GM21447 (cell line): Measurements from ENCODE around the gene ZNF398.

Experiments used
- ATAC-seq: cut with Tn5 transposase; IDR thresholded peaks from one replicate; pipeline ENCODE4 v1.9.1; 2021; ENCODE audit not compliant: unreplicated experiment

Gene ZNF398

DNA sequence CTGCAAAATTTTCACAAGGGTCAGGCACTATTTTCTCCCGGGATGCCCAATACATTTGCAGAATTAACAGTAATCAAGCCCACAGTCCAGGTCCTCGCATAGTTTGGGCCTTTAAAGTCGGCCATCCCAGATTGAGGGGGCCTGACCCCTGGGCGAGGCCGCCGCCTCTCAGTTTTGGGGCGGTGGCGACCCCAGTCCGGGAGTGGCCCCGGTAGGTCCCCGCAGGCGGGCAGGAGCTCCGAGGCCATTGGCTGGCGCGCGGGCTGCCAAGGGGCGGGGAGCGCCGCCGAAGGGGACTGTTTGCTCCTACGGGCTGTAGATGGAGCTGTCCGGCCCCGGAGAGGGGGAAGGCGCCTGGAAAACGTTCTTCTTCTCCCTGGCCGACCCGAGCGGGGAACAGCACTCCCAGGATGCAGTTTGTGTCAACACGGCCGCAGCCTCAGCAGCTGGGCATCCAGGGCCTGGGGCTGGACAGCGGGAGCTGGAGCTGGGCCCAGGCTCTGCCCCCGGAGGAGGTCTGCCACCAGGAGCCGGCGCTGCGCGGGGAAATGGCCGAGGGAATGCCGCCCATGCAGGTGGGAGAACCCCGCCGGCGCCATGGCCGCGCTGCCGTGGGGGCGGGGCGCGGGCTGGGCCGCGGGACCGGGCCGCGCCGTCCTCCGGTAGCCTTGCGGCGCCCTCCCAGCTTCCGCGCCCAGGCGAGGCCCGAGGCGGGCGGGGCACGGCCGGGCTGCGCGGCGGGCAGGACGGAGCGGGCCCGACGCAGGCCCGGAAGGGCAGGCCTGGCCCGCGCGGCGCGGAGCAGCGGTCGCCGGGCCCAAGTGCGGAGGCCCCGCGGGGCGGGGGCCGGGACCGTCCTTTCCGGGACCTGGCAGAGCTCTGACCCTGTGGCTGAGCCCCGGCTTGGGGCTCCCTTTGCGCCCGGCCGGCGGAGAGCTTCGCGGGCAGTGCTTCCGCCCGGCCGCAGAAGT lies 48.2 kb downstream of the ZNF398 start, which contains the start of gene ZNF282:
Gene ZNF282, plus strand, starts transcription at position 367 of the 971 bp plus-strand sequence. Its CDS starts 44 bp downstream, at position 411.
- ATAC-seq: peak; percentile 93

DNA sequence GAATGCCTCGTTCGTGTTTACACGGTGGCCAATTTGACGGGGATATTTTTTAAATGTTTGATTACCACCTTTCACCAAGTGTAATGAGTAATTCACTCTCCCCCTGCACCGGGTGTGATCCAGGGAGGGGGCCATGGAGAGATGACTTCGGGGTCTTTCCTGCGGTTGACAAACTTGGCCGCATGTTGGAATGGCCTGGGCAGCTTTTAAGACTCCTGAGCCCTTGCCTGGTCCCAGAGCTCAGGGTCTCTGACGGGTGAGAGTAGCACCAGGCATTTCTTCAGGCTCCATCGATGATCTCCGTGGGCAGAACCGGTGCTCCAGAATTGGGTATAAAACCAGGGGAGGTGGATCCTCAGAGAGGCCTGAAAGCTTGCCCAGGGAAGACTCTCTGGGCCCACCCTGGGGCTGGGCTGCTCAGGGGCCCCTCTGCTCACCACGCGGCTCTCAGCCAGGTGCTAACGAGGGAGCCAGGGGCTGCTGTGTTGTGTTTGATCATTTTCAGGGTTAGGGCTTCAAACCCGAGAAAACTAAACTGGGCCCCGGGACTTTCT lies 49.0 kb downstream of the ZNF398 start:
- peak; percentile 11 for ATAC-seq

- ATAC-seq: peak; percentile 10
Measured at GRCh38 chr7:149196705-149197171, 49.5 kb downstream of the ZNF398 start.

- no peak for ATAC-seq
Measured at GRCh38 chr7:149197675-149198074, 50.4 kb downstream of the ZNF398 start.

DNA sequence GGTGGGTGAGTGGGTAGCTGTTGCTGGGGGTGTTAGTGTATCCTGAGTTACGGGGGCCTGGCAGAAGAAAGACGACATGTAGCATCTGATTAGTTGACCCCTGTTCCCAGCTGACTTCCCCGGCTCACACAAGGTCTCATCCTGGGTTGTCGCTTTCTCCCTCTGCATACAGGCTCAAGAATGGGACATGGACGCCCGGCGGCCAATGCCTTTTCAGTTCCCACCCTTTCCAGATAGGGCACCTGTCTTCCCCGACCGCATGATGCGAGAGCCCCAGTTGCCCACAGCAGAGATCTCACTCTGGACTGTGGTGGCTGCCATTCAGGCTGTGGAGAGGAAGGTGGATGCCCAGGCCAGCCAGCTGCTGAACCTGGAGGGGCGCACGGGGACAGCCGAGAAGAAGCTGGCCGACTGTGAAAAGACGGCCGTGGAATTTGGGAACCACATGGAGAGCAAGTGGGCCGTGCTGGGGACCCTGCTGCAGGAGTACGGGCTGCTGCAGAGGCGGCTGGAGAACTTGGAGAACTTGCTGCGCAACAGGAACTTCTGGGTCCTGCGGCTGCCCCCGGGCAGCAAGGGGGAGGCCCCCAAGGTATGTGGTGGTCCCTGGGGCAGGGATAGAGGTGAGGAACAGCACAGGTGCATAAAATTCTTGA lies 51.0 kb downstream of the ZNF398 start:
- no peak for ATAC-seq

DNA sequence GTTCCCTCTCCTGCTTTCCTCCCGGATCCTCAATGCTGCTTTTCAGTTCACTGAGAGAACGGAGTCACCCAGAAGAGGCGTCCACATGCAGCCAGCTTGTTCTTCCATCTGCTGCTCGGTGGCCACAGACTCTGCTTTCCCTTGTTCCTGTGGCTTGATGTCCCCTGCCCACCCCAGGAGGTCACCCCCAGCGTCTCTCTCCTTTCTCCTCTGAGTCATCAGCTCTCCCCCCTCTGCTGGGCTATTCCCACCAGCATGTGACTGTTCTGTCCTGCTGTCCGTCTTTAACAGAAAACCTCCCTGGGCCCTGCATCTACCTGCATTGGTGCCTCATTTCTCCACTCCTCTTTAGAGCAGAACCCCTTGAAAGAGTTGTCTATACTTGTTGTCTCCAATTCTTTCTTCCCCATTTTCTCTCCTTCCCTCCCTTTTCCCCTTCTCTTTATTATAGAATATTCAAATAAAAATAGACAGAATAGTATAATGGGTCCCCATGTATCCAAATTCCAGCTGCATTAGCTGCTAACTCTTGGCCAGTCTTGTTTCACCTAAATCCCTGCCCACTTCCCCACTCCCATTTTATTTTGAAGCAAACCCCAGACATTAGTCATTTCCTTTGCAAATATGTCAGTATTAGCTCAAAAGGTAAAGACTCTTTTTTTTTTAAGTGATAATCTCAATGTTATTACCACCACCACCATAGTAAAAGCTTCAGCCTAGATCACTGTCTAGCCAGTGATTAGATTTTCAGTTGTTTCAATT lies 52.2 kb downstream of the ZNF398 start:
- no peak for ATAC-seq

- ATAC-seq: no peak
Measured at GRCh38 chr7:149202831-149203231, 55.6 kb downstream of the ZNF398 start.

DNA sequence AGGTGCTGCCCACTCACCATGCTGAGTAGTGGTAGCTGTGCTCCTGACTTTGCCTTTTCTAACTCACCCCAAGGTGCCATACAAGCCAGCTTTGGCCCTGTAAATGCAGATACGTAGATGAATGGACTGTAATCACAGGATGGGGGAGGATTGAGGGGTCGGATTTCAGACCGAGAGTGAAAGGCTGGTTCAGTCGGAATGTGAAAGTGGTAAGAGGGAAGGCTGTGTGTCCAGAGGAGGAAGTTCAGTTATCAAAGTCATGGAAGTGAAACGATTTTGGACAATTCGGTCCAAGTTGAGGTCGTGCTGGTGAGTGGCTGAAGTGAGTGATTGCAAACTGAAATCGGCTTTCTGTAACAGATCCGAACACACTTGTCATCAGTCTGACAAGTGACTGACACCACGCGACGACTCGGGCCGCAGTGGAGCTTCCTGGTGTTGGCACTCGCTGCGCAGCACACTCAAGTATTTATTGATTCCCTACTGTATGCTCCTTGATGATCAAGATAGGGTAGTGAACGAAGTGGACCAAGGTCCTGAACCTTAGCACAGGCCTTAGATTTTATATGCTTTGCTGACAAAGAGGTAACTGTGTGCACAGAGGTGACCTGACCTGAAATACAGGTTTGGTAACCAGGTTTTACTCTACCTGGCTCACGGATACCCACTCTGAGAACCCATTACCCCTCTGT lies 58.6 kb downstream of the ZNF398 start:
- no peak for ATAC-seq

DNA sequence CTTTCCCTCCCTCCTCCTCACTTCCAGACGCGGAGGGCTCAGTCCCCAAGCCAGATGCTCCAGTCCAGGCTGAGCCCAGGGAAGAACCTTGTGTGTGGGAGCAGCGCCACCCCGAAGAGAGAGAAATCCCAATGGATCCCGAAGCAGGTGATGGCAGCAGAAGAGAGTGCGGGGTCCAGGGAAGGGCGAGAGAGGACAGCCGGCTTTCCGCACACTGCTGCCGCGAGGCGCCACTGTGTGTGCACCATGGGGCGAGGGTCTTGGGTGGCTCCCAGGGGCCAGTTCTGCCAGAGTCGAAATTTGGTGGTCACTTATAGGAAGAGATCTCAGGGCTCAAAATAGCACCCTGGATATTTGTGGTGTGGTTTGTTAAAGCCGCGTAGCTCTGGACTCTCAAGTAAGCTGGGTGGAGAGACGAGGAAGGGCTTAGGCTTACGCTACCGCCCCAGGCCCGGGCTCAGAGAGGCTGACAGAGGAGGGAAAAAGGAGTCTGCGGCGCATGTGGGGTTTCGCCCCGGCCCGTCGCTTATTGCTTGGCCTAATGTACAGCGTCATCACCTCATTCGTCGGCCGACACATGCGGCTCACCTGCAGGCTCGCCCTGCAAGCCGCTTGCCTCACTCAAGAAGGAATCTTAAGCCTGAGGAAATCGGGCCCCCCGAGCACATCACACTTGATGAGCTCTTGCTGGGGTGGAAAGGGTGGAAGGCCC lies 60.2 kb downstream of the ZNF398 start:
- no peak for ATAC-seq

DNA sequence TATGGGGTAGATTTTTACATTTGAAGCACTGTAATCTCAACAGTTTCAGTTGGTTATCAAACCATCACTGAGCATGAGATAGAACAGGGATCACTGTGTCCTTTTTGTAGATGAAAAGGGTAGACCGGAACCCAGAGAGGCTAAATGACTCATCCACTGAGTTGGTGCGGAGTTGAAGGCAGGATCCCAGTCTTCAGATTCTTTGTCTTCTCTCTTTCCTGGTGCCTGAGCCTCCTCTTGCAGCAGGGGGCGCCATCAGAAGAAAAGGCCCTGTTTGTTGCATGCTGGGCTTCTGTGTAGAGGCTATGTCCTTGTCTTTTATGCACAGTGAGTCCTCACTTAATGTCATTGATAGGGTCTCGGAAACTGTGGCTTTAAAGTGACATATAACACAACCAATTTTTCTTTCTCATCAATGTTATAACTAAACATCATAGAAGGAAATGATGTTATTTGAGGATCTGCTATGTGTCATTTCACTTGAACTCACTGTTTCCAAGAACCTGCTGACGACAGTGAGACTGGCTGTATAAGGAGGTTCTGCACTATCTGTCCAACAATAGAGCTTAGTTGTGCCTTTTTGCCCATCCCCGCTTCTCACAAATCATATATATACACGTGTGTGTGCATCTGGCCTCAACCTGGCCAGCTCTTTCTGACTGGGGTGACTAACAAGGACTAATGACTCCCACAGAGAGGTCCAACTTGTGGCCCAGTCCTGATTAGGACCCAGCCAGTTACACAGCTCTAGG lies 62.4 kb downstream of the ZNF398 start:
- ATAC-seq: no peak

- ATAC-seq: no peak
Measured at GRCh38 chr7:149210551-149210950, 63.3 kb downstream of the ZNF398 start.

DNA sequence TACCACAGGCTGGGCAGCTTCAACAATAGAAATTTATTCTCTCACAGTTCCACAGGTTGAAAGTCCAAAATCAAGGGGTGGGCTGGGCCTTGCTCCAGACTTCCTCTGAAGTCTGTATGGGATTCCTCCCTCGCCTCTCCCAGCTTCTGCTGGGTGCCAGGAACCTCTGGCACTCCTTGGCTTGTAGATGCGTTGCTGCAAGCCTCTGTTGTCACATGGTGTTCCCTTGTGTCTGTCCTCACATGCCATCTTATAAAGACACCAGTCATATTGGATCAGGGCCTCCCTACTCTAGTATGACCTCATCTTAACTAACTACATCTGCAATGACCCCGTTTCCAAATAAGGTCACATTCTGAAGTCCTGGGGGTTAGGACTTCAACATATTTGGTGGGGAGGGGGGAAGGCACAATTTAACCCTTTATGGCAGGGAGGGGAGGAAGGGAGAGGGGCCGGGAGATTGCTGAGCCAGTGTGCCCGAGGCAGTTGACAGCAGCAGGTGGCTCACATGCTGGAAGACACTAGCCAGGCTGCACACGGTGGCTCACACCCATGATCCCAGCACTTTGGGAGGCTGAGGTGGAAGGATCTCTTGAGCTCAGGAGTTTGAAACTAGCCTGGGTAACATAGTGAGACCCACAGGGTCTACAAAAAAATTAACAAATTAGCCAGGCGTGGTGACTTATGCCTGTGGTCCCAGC lies 66.9 kb downstream of the ZNF398 start:
- no peak for ATAC-seq

DNA sequence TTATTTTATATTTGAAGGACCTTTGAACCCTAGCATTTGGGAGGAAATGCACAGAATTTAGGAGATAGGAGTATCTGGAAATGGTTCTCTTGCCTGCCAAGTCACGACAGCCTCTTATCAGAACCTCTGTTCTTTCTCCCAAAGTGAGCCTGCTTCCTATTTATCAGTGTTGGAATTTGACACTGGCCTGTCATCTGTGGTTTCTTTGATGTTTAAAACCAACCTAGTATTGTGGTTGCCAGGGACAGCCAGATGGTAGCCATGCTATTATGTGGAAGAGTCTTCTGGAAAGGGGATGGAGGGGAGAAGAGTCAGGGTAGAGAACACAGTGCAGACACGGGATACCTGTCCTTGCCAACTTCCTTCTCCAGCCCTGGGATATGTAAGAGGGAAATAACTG lies 69.1 kb downstream of the ZNF398 start:
- ATAC-seq: no peak

DNA sequence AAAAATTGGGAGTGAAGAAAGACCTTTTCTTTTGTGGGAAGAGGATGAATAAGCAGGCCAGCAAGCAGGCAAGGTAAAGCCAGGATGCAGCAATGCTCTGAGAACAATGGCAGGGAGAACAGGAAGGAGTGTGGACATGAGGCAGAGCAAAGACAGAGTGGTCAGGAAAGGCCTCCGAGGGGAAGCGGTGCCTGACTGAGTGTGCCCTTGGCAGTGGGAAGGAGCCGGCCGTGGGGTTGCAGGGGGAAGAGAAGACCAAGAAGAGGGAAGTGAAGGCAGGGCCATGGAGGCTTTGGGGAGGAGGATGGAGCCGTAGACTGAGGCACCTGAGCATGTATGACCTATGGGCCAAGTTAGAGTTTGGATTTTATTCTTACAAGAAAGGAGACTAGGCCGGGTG lies 70.3 kb downstream of the ZNF398 start:
- ATAC-seq: no peak

GRCh38 chr7:149218469-149219420 lies 71.5 kb downstream of the ZNF398 start:
- no peak for ATAC-seq

- no peak for ATAC-seq
Measured at GRCh38 chr7:149220534-149220933, 73.3 kb downstream of the ZNF398 start.

DNA sequence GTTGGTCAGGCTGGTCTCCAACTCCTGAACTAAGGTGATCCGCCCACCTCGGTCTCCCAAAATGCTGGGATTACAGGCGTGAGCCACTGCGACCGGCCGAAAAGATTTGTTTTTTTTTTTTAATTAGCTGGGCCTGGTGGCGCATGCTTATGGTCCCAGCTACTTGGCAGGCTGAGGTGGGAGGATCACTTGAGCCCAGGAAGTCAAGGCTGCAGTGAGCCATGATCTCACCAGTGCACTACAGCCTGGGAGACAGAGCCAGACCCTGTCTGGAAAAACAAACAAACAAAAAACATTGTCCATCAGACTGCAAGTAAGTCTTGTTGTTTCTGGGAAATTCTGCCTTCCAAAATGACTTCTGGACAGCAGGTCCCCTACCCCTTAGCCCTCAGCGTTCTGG lies 75.9 kb downstream of the ZNF398 start:
- ATAC-seq: no peak
